Lung (tissue), 12 donors: ENCODE measurements around the gene FFAR1. TPM values are rescaled to one million over a fixed set of nuclear protein-coding genes. Genes with fewer than 3 reads are reported as not detected.

ENCODE experiments used
- ATAC-seq: fragments of 200-7000 bp; cut with Tn5 transposase; one replicate; pipeline ENCODE4 v1.9.1; 2020; ENCODE audit warnings: moderate number of reproducible peaks; ENCODE audit not compliant: insufficient read depth, low FRiP score
- DNase-seq, 3 donors: peaks; one replicate each; pipeline ENCODE4 v3.0.0-alpha.2; 2013 to 2017
- H3K27ac ChIP-seq, 2 donors: one replicate each; pipeline ENCODE4 v1.5.1; 2013; ENCODE audit warnings: mild to moderate bottlenecking in 2 of 2, moderate library complexity in 2 of 2, control low read depth in 1 of 2, inconsistent platforms in 1 of 2, low read depth in 1 of 2, low read length in 1 of 2
- H3K27me3 ChIP-seq, 3 donors: one replicate each; pipeline ENCODE4 v1.5.1; 2013; ENCODE audit warnings: low read length in 2 of 3; ENCODE audit not compliant: control insufficient read depth in 3 of 3, insufficient read depth in 3 of 3
- H3K36me3 ChIP-seq, 4 donors: one replicate each; pipeline ENCODE4 v1.5.1; 2013; ENCODE audit warnings: low read length in 4 of 4, mild to moderate bottlenecking in 1 of 4, moderate library complexity in 1 of 4; ENCODE audit not compliant: control insufficient read depth in 4 of 4, insufficient read depth in 4 of 4
- H3K4me1 ChIP-seq, 5 donors: one replicate each; pipeline ENCODE4 v1.5.1; 2013; ENCODE audit warnings: low read length in 5 of 5, mild to moderate bottlenecking in 2 of 5, moderate library complexity in 1 of 5; ENCODE audit not compliant: control insufficient read depth in 5 of 5, insufficient read depth in 5 of 5
- H3K4me3 ChIP-seq: one replicate; pipeline ENCODE4 v1.5.1; 2013; ENCODE audit warnings: mild to moderate bottlenecking, control low read depth, moderate library complexity
- H3K9ac ChIP-seq, 2 donors: one replicate each; pipeline ENCODE4 v1.5.1; 2013; ENCODE audit warnings: low read length in 2 of 2, control low read depth in 1 of 2; ENCODE audit not compliant: insufficient read depth in 1 of 2
- H3K9me3 ChIP-seq, 4 donors: one replicate each; pipeline ENCODE4 v1.5.1; 2013; ENCODE audit warnings: low read length in 3 of 4, mild to moderate bottlenecking in 1 of 4, moderate library complexity in 1 of 4; ENCODE audit not compliant: control insufficient read depth in 4 of 4, insufficient read depth in 3 of 4
- WGBS, 2 donors: extraction: QIAGEN DNeasy Blood & Tissue Kit; methylation state at CpG; one replicate each; pipeline ENCODE4 v1.1.7; 2013; 5-methylcytosine and 5-hydroxymethylcytosine counted together
- polyA plus RNA-seq, 2 donors: library from polyadenylated mRNA; stranded (reverse); fragments of 200-250 nt; gene quantifications; one replicate each; pipeline ENCODE4 v1.2.1, GENCODE V29; 2013
- total RNA-seq, 2 donors: library from RNA; depleted of rRNA in 1 of 2; stranded (reverse); fragments of >200 nt in 1 of 2; gene quantifications; one replicate each; pipeline ENCODE4 v1.2.1, GENCODE V29; 2014 to 2021
- TF ChIP-seq, protein P1 (sequence below): IDR thresholded peaks from 2 replicates; pipeline ENCODE4 v1.5.1; 2012; ENCODE audit warnings: mild to moderate bottlenecking; ENCODE audit errors: control extremely low read depth, extremely low read depth
- donor health status: control.
- donor health status: control.
- donor health status: Bipolar disorder and iron deficiency.
- donor health status: healthy.
- donor health status: DM: yes; HTN: yes; CAD: no.

Gene FFAR1
- total and polyA plus RNA-seq, 4 donors, result 0.06 to 1.1 (median 0.43) TPM

DNA sequence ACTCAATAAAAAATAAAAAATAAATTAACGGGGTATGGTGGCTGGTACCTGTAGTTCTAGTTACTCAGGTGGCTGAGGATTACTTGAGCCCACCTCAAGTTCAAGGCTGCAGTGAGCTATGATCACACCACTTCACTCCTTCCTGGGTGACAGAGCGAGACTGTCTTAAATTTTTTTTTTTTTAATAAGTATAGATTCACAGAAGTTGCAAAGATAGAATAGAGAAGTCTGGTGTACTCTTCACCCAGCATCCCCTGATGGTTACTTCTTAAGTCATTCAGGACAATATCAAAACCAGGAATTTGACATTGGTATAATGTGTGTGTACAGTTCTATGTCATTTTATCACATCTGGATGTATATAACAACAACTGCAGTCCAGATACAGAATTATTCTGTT lies 26.4 kb upstream of the FFAR1 start:
- H3K27me3 ChIP-seq, result no peaks in the 10 kb centered on the region
- peaks cover 0 to 21% (median 4%) of the 10 kb centered on the region in 5 donors for H3K4me1 ChIP-seq
- H3K4me3 ChIP-seq, result no peak overlapping the region
- TF ChIP-seq, protein P1, sequence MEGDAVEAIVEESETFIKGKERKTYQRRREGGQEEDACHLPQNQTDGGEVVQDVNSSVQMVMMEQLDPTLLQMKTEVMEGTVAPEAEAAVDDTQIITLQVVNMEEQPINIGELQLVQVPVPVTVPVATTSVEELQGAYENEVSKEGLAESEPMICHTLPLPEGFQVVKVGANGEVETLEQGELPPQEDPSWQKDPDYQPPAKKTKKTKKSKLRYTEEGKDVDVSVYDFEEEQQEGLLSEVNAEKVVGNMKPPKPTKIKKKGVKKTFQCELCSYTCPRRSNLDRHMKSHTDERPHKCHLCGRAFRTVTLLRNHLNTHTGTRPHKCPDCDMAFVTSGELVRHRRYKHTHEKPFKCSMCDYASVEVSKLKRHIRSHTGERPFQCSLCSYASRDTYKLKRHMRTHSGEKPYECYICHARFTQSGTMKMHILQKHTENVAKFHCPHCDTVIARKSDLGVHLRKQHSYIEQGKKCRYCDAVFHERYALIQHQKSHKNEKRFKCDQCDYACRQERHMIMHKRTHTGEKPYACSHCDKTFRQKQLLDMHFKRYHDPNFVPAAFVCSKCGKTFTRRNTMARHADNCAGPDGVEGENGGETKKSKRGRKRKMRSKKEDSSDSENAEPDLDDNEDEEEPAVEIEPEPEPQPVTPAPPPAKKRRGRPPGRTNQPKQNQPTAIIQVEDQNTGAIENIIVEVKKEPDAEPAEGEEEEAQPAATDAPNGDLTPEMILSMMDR, result no peak
- no peak overlapping the region for H3K27ac ChIP-seq
- DNase-seq (no peak), ATAC-seq (no peak)
- no peak overlapping the region for H3K9ac ChIP-seq
- no peaks in the 10 kb centered on the region for H3K36me3 ChIP-seq
- H3K9me3 ChIP-seq, result peaks cover 0 to 3% (median 0%) of the 10 kb centered on the region in 4 donors
- 89 to 90% methylated on average over 2 of the region's 2 CpGs for WGBS, 2 donors

DNA sequence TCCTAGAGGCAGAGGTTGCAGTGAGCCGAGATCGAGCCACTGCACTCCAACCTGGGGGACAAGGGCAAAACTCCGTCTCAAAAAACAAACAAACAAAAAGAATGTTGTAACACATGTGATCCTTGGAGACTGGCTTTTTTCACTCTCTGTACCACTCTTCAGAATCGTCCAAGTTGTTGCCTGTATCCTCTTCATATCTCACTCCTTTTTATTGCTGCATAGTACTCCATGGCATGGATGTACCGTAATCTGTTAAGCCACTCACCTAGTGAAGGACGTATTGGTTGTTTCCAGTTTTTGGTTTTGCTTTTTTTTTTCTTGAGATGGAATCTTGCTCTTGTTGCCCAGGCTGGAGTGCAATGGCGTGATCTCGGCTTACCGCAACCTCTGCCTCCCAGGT lies 25.7 kb upstream of the FFAR1 start:
- Histone ChIP-seq H3K9me3 (peaks cover 0 to 3% (median 0%) of the 10 kb centered on the region in 4 donors), H3K36me3 (no peaks in the 10 kb centered on the region), H3K4me1 (peaks cover 0 to 17% (median 4%) of the 10 kb centered on the region in 5 donors), H3K27me3 (no peaks in the 10 kb centered on the region), H3K9ac (no peak overlapping the region), H3K4me3 (no peak overlapping the region), H3K27ac (no peak overlapping the region)
- ATAC-seq (no peak), DNase-seq (no peak)
- WGBS, 2 donors, result 94% methylated on average over 9 of the region's 9 CpGs
- TF ChIP-seq, protein P1, result no peak

DNA sequence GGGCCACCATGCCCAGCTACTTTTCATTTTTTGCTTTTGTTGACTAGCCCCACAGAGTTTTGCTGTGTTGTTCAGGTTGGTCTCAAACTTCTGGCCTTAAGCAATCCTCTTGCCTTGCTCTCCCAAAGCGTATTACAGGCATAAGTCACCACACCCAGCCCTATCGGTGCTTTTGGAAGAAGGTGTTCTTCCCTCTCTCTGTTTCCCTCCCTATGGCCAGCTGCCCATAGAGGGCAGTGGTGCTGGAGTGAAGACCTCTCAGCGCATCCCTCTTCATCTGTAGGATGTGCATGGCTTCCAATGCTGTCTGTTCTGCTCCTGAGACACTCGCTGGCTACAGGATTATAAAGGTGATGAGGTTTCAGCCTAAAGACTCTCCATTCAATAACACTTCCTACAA lies 20.1 kb upstream of the FFAR1 start:
- Histone ChIP-seq H3K9me3 (no peaks in the 10 kb centered on the region), H3K9ac (no peak overlapping the region), H3K27me3 (no peaks in the 10 kb centered on the region), H3K4me1 (no peaks in the 10 kb centered on the region), H3K27ac (no peak overlapping the region), H3K4me3 (no peak overlapping the region), H3K36me3 (peaks cover 0 to 3% (median 0%) of the 10 kb centered on the region in 4 donors)
- DNase-seq, result no peak
- WGBS, 2 donors, result 74% methylated on average over 4 of the region's 4 CpGs
- no peak for ATAC-seq
- TF ChIP-seq, protein P1, result no peak

DNA sequence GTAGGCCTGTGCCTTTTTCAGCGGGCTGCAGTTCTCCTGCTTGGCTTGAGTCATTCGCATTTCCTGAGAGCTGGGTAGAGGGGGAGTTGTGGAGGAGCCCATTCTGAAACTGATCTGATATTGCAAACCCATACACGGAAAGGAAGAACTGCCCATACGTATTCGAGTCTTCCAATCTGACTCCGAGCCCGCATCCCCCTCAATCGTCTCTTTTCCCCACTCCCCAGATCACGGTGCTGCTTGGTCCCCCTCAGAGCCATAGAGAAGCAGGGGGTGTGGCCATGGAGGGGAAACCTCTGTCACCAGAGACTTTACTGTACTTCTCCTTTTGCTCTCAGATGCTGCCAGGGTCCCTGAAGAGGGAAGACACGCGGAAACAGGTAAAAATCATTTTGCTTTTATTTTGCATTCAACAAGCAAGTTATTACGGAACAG lies 18.8 kb upstream of the FFAR1 start, which contains the start of gene CD22:
TSS of gene CD22 (plus strand) at position 337 of the 435 bp plus-strand sequence. CDS start 2,854 bp downstream, outside the sequence.
- no peaks in the 10 kb centered on the region for H3K9me3 ChIP-seq
- no peaks in the 10 kb centered on the region for H3K27me3 ChIP-seq
- no peak for DNase-seq
- H3K4me3 ChIP-seq, result no peak within 1 kb of the TSS
- 37 to 67% methylated on average over 12 of the region's 12 CpGs for WGBS, 2 donors
- H3K27ac ChIP-seq, result no peak within 1 kb of the TSS
- TF ChIP-seq, protein P1, result no peak
- no peak for ATAC-seq
- peaks cover 0 to 3% (median 0%) of the 10 kb centered on the region in 4 donors for H3K36me3 ChIP-seq
- no peak within 1 kb of the TSS for H3K9ac ChIP-seq
- H3K4me1 ChIP-seq, result no peaks in the 10 kb centered on the region
